ENCODE measurements around the gene RNF212. TPM values are rescaled to one million over a fixed set of nuclear protein-coding genes. Genes with fewer than 3 reads are reported as not detected.
A peak's percentile ranks its signal among the peaks of the same experiment; 100 is the strongest.

RNF212 gene
- total and polyA plus RNA-seq, 2 experiments from 2014 or later = 2.5 to 6.0 TPM

DNA sequence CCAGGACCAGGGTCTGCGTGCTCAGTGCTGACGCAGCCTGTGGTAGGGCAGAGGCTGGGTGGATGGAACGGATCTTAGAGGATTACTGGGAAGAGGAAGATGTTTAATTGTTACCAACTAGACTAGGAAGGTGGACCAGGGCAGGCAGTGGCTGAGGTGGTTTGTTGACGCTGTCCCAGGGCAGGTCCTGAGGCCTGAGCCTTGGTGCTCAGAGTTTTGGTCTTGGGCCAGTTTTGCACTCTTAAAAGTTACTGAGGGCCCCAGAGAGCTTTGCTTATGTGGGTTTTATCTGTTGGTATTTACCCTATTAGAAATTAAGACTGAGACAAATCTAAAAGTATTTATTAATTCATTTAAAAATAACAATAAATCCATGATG is 20.4 kb downstream of the RNF212 start:
- TF ChIP-seq EZH2phosphoT487 (IDR thresholded peaks at IDR 0.05; ENCODE audit: insufficient read depth, low read depth) (no peak), EZH2 (IDR thresholded peaks at IDR 0.05; ENCODE audit: insufficient read depth, poor library complexity, severe bottlenecking) (no peak)
- Histone ChIP-seq H3K4me2 (ENCODE audit: unreplicated experiment) (no peak overlapping the region), H3K27ac (no peak overlapping the region), H3F3A (ENCODE audit: insufficient read depth) (no peaks in the 10 kb centered on the region), H3K27me3 (replicated peaks; ENCODE audit: insufficient read depth) (no peaks in the 10 kb centered on the region), H3K9ac (no peak overlapping the region), H3K9me3 (ENCODE audit: low read depth) (no peaks in the 10 kb centered on the region), H2AFZ (no peak overlapping the region), H3K9me2 (ENCODE audit: insufficient read depth) (no peaks in the 10 kb centered on the region), H3K4me1 (ENCODE audit: insufficient read depth) (no peaks in the 10 kb centered on the region), H3K36me3 (ENCODE audit: low read depth) (no peaks in the 10 kb centered on the region), H4K20me1 (ENCODE audit: insufficient read depth) (no peaks in the 10 kb centered on the region), H3K79me2 (ENCODE audit: insufficient read depth) (no peaks in the 10 kb centered on the region), H3K4me3 (no peak overlapping the region)
- in situ Hi-C loops (cut with MboI) = no loop called here
- 66 to 87% methylated on average over 2 of the region's 4 CpGs for WGBS, 2 experiments (ENCODE audit: low coverage in 1 of 2, low lambda C conversion rate in 2 of 2, missing lambda C conversion rate in 2 of 2)
- DNase-seq = no peak

DNA sequence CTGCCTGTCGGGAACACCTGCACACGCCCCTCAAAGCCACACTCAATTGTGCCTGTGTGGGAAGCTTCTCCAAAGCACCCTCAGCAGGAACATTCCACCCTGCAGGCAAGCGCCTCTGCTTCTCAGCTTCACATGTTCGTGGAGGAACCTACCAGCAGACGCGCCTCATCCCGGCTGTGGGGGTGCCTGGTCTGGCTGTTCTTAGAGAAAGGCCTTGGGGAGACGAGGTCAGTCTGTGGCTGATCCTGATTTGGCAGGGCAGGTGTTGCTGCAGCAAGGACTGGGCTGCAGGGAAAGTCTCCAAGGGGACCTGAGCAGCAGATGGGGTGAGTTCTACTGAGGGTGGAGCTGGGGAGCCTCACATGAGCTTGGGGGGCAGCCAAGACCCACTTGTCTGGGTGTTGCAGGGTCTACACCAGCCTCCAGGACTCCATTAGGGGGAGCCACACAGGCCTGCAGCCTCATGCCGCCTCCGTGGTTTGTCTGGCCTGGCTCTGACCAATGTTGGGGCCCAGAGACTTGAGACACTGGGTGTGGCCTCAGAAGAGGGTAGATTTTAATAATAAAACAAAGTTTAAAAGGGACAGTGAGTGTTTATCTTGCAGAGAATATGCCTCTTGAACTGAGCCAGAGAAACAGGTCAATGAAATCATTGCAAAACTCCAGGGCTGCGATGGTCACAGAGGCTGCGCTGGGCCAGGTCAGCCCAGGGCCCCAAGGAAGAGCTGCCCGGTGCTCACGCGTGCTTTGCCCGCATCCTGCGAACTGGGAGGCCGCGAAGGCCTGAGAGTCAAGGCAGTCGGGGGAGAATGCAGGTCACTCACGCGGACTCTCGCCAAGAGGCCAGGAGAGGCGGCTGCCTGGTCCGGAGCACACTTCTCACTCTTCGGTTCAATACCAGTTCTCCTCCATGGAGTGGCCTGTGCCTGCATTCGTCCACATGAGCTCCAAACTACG is 21.1 kb downstream of the RNF212 start:
- H3K36me3 ChIP-seq (ENCODE audit: low read depth) = no peaks in the 10 kb centered on the region

DNA sequence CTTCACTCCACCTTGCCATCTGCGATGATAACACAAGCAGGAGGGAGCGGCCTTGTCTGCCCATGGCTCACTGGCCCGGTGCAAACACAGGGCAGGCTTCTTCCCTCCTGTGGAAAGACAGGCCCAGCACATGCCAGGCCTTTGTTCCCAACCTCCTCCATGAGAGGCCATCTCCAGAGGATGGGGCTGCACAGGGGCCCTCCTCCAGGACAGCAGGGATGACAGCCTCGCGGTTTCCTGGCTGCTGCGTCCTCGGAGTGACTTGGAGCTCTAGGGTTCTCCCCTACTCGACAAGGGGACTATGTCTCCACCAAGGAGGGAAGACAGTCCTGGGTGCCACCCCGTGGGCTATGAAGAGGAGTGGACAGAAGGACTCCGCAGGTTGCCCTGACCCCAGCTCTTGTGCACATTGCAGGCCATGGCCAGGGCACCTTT is 21.8 kb downstream of the RNF212 start:
- Histone ChIP-seq H3K79me2 (ENCODE audit: insufficient read depth) (no peaks in the 10 kb centered on the region), H2AFZ (no peak overlapping the region), H3K9ac (no peak overlapping the region), H3K36me3 (ENCODE audit: low read depth) (no peaks in the 10 kb centered on the region), H3K4me3 (no peak overlapping the region), H3K9me3 (ENCODE audit: low read depth) (no peaks in the 10 kb centered on the region), H3K4me2 (ENCODE audit: unreplicated experiment) (no peak overlapping the region), H3K27ac (no peak overlapping the region), H4K20me1 (ENCODE audit: insufficient read depth) (no peaks in the 10 kb centered on the region), H3K27me3 (replicated peaks; ENCODE audit: insufficient read depth) (no peaks in the 10 kb centered on the region), H3K4me1 (ENCODE audit: insufficient read depth) (no peaks in the 10 kb centered on the region), H3K9me2 (ENCODE audit: insufficient read depth) (no peaks in the 10 kb centered on the region), H3F3A (ENCODE audit: insufficient read depth) (no peaks in the 10 kb centered on the region)
- in situ Hi-C loops (cut with MboI) = no loop called here
- TF ChIP-seq EZH2phosphoT487 (IDR thresholded peaks at IDR 0.05; ENCODE audit: insufficient read depth, low read depth) = no peak
- no peak for TF ChIP-seq EZH2 (IDR thresholded peaks at IDR 0.05; ENCODE audit: insufficient read depth, poor library complexity, severe bottlenecking)
- 64 to 69% methylated on average over 10 of the region's 10 CpGs for WGBS, 2 experiments (ENCODE audit: low coverage in 1 of 2, low lambda C conversion rate in 2 of 2, missing lambda C conversion rate in 2 of 2)
- no peak for DNase-seq

More for the DNA sequence above, 21.1 kb downstream of the RNF212 start:
- WGBS, 2 experiments (ENCODE audit: low coverage in 1 of 2, low lambda C conversion rate in 2 of 2, missing lambda C conversion rate in 2 of 2) = 82 to 85% methylated on average over 28 of the region's 28 CpGs
- peak; percentile 10 for DNase-seq
- H2AFZ ChIP-seq = no peak overlapping the region
- no peaks in the 10 kb centered on the region for H3K9me3 ChIP-seq (ENCODE audit: low read depth)
- no peaks in the 10 kb centered on the region for H3K4me1 ChIP-seq (ENCODE audit: insufficient read depth)
- no peaks in the 10 kb centered on the region for H3K27me3 ChIP-seq (replicated peaks; ENCODE audit: insufficient read depth)
- H3K9me2 ChIP-seq (ENCODE audit: insufficient read depth) = no peaks in the 10 kb centered on the region
- no peak overlapping the region for H3K9ac ChIP-seq
- no peaks in the 10 kb centered on the region for H3F3A ChIP-seq (ENCODE audit: insufficient read depth)
- H3K79me2 ChIP-seq (ENCODE audit: insufficient read depth) = no peaks in the 10 kb centered on the region
- no peak overlapping the region for H3K4me3 ChIP-seq
- no peaks in the 10 kb centered on the region for H4K20me1 ChIP-seq (ENCODE audit: insufficient read depth)
- no peak for TF ChIP-seq EZH2 (IDR thresholded peaks at IDR 0.05; ENCODE audit: insufficient read depth, poor library complexity, severe bottlenecking)
- no peak for TF ChIP-seq EZH2phosphoT487 (IDR thresholded peaks at IDR 0.05; ENCODE audit: insufficient read depth, low read depth)
- in situ Hi-C loops (cut with MboI) = no loop called here
- H3K4me2 ChIP-seq (ENCODE audit: unreplicated experiment) = no peak overlapping the region
- no peak overlapping the region for H3K27ac ChIP-seq

DNA sequence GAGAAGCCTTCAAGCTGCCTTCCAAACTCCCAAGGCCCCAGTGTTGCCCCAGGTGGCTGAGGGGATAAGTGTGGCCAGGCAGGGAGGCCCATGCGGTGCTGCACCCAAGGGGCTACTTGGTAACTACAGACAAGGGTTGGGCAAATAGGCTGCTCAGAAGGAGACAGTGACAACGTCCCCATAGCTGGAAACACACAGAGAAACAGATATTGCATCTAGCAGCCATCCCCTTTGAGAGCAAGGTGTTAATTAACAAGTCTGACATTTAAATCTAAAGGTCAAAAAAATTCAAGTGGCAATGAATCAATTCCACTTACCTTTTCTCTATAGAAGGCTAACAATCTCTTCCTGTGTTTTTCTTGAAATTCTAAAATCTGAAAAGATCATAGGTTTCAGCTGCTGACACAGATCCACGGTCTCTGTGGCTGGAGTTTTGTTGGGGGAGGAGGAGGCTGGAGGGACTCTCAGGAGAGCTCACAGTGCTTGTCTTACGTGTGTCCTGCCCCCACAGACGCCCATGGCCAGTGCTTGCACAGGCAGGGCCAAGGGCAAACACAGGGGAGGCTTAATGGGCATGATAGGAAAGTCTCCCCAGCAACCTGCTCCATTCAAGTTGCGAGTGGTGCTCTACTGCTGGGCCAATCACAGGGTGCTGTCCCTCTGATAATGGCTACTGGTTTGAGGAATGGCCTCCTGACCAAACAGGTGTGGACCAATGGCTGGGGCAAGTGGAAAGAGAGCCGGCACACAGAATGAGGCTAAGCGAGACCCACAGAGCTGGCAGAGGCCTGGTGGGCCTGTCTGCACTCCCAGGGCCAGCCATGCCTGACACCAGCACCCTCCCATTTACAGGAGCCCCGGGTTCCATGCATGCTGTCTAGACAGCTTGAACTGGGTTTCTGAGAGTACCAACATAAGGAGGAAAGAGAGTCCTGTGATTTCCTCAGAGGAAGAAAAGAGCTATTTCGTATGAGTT is 22.6 kb downstream of the RNF212 start:
- Histone ChIP-seq H3K27ac (no peak overlapping the region), H3K36me3 (ENCODE audit: low read depth) (no peaks in the 10 kb centered on the region), H3K79me2 (ENCODE audit: insufficient read depth) (no peaks in the 10 kb centered on the region), H3K4me2 (ENCODE audit: unreplicated experiment) (no peak overlapping the region), H3K4me3 (no peak overlapping the region), H3F3A (ENCODE audit: insufficient read depth) (no peaks in the 10 kb centered on the region), H2AFZ (no peak overlapping the region), H3K27me3 (replicated peaks; ENCODE audit: insufficient read depth) (0 out of 2 replicates have a peak, but pooled peaks cover 5% of the 10 kb centered on the region), H3K4me1 (ENCODE audit: insufficient read depth) (no peaks in the 10 kb centered on the region), H3K9ac (no peak overlapping the region), H4K20me1 (ENCODE audit: insufficient read depth) (no peaks in the 10 kb centered on the region), H3K9me3 (ENCODE audit: low read depth) (no peaks in the 10 kb centered on the region), H3K9me2 (ENCODE audit: insufficient read depth) (no peaks in the 10 kb centered on the region)
- DNase-seq = no peak
- TF ChIP-seq EZH2phosphoT487 (IDR thresholded peaks at IDR 0.05; ENCODE audit: insufficient read depth, low read depth) = no peak
- TF ChIP-seq EZH2 (IDR thresholded peaks at IDR 0.05; ENCODE audit: insufficient read depth, poor library complexity, severe bottlenecking) = no peak
- 65 to 70% methylated on average over 10 of the region's 10 CpGs for WGBS, 2 experiments (ENCODE audit: low coverage in 1 of 2, low lambda C conversion rate in 2 of 2, missing lambda C conversion rate in 2 of 2)
- in situ Hi-C loops (cut with MboI) = no loop called here

Data from GM23248 (cell line).